Embryonic facial prominence (tissue), 1 donor: ENCODE results near the gene RNF112.

ENCODE experiments used
- DNase-seq: peaks from one replicate; pipeline ENCODE4 v3.0.0-alpha.2; 2016; ENCODE audit errors: extremely low spot score

The RNF112 gene

GRCh38 chr17:19374136-19374535 lies 36.9 kb upstream of the RNF112 start:
- no peak for DNase-seq

GRCh38 chr17:19375732-19376131 lies 35.3 kb upstream of the RNF112 start:
- DNase-seq = no peak

- no peak for DNase-seq
Observed at GRCh38 chr17:19376811-19377210, 34.2 kb upstream of the RNF112 start.

- peak; percentile 96 for DNase-seq
Observed at GRCh38 chr17:19377602-19378415, 33.2 kb upstream of the RNF112 start.

- DNase-seq = no peak
Observed at GRCh38 chr17:19378416-19379360, 32.3 kb upstream of the RNF112 start, which contains the start of gene MAPK7. Gene MAPK7 (plus strand): TSS chr17:19378498. CDS start chr17:19378901, 403 bp downstream.

GRCh38 chr17:19379361-19380065 lies 31.5 kb upstream of the RNF112 start:
- no peak for DNase-seq

- DNase-seq = no peak
Observed at GRCh38 chr17:19380481-19381301, 30.3 kb upstream of the RNF112 start.

- no peak for DNase-seq
Observed at GRCh38 chr17:19381361-19381740, 29.7 kb upstream of the RNF112 start.

GRCh38 chr17:19381741-19382444 lies 29.1 kb upstream of the RNF112 start:
- no peak for DNase-seq

- DNase-seq = no peak
Observed at GRCh38 chr17:19382531-19383444, 28.2 kb upstream of the RNF112 start.

GRCh38 chr17:19383681-19384470 lies 27.2 kb upstream of the RNF112 start:
- DNase-seq = no peak

- peak; percentile 75 for DNase-seq
Observed at GRCh38 chr17:19384723-19385391, 26.2 kb upstream of the RNF112 start.

- no peak for DNase-seq
Observed at GRCh38 chr17:19385521-19385983, 25.5 kb upstream of the RNF112 start.

- no peak for DNase-seq
Observed at GRCh38 chr17:19386051-19386929, 24.7 kb upstream of the RNF112 start.

GRCh38 chr17:19386974-19387920 lies 23.8 kb upstream of the RNF112 start, which contains the start of gene MFAP4:
Gene MFAP4 (minus strand): TSS chr17:19387190. CDS start chr17:19387155, 35 bp downstream.
- peak; percentile 96 for DNase-seq
